IMR-90 (cell line): Measurements from ENCODE around the gene NME1.

Source experiments
- BHLHE40 ChIP-seq: fragments of 150-350 bp; IDR thresholded peaks from 2 replicates; pipeline ENCODE4 v1.6.1; 2016; ENCODE audit warnings: mild to moderate bottlenecking, low read depth, low read length
- CHD1 ChIP-seq: IDR thresholded peaks from 2 replicates; pipeline ENCODE4 v1.6.1; 2012; ENCODE audit warnings: low read depth, low read length, improper control_type of control experiment
- CTCF ChIP-seq: conservative IDR thresholded peaks from 2 replicates; pipeline ENCODE4 v1.5.1; 2012; ENCODE audit warnings: mild to moderate bottlenecking, low read depth, low read length, improper control_type of control experiment
- MXI1 ChIP-seq: IDR thresholded peaks from 2 replicates; pipeline ENCODE4 v1.6.1; 2012; ENCODE audit warnings: low read depth, mild to moderate bottlenecking, low read length, moderate library complexity, borderline replicate concordance
- POLR2A ChIP-seq: IDR thresholded peaks from 2 replicates; pipeline ENCODE4 v1.6.1; 2012; ENCODE audit warnings: mild to moderate bottlenecking, low read depth, low read length
- RAD21 ChIP-seq: IDR thresholded peaks from 2 replicates; pipeline ENCODE4 v1.6.1; 2012; ENCODE audit warnings: low read length, improper control_type of control experiment
- RFX5 ChIP-seq: IDR thresholded peaks from 2 replicates; pipeline ENCODE4 v1.8.0; 2012; ENCODE audit warnings: low read depth, mild to moderate bottlenecking, low read length, moderate library complexity
- SMC3 ChIP-seq: fragments of 150-350 bp; IDR thresholded peaks from 2 replicates; pipeline ENCODE4 v1.6.1; 2016; ENCODE audit warnings: low read depth, mild to moderate bottlenecking, antibody characterized with exemption, low read length, moderate library complexity
- TF ChIP-seq, protein P1 (sequence below): fragments of 150-350 bp; IDR thresholded peaks from 2 replicates; pipeline ENCODE4 v1.6.1; 2016; ENCODE audit warnings: low read depth, mild to moderate bottlenecking, low read length, moderate library complexity, borderline replicate concordance
- TF ChIP-seq, protein P2 (sequence below): fragments of 150-350 bp; IDR thresholded peaks from 2 replicates; pipeline ENCODE4 v1.6.1; 2017; ENCODE audit warnings: mild to moderate bottlenecking, antibody characterized with exemption, low read length, low read depth

GRCh38 chr17:51180486-51180885 is 27.1 kb downstream of the NME1 start:
- no peak for TF ChIP-seq POLR2A
- TF ChIP-seq CTCF = no peak
- TF ChIP-seq, protein P1, sequence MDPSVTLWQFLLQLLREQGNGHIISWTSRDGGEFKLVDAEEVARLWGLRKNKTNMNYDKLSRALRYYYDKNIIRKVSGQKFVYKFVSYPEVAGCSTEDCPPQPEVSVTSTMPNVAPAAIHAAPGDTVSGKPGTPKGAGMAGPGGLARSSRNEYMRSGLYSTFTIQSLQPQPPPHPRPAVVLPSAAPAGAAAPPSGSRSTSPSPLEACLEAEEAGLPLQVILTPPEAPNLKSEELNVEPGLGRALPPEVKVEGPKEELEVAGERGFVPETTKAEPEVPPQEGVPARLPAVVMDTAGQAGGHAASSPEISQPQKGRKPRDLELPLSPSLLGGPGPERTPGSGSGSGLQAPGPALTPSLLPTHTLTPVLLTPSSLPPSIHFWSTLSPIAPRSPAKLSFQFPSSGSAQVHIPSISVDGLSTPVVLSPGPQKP = no peak
- TF ChIP-seq CHD1 = no peak
- no peak for TF ChIP-seq SMC3
- TF ChIP-seq, protein P2, sequence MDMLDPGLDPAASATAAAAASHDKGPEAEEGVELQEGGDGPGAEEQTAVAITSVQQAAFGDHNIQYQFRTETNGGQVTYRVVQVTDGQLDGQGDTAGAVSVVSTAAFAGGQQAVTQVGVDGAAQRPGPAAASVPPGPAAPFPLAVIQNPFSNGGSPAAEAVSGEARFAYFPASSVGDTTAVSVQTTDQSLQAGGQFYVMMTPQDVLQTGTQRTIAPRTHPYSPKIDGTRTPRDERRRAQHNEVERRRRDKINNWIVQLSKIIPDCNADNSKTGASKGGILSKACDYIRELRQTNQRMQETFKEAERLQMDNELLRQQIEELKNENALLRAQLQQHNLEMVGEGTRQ = no peak
- TF ChIP-seq RAD21 = no peak
- TF ChIP-seq MXI1 = no peak
- TF ChIP-seq BHLHE40 = no peak
- TF ChIP-seq RFX5 = no peak
